Activated CD8-positive, alpha-beta memory T cell treated with anti-CD3 and anti-CD28 coated beads for 24 hours (primary cell): Measurements from ENCODE around the gene RASGRP2.
A peak's percentile ranks its signal among the peaks of the same experiment; 100 is the strongest.

Experiments used
- DNase-seq: peaks from one replicate; pipeline ENCODE4 v3.0.0-alpha.2; 2020

RASGRP2 gene

DNA sequence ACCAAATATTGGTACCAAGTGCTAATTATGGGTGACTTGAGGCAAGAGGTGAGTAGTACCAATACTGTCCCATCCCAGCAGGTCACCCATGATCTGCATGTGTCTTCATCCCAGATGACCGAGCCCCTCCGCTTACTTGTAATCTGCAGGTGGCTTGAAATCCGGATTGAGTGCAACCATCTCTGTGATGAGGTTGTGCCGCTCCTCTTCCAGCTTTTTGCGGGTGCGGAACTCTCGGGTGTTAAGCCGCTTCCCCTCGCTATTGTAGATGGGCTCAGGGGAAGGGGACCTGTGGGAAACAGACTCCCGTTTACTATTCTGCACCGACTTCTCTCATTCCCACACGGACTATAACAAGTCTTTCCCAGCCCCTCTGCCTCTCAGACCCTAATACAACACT, 26.2 kb upstream of the RASGRP2 start:
- DNase-seq: no peak

DNA sequence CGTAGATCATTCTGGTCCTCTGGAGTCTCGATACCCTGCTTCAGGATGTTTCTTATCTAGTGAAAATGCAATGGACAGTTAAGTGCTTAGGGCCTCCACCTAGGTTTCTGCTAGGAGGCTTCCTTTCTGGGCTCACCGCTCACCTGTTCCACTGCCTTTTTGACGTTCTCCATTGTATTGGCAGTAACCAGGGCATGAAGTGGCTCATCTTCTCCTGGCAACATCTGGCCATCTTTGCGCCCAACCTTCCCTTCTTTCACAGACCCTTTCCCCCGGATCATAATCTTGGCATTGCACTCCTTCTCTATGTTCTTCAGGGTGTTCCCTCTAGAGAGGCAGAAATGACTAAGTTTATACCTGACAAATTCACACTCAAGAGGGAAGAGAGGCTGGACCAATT, 25.3 kb upstream of the RASGRP2 start:
- no peak for DNase-seq

DNA sequence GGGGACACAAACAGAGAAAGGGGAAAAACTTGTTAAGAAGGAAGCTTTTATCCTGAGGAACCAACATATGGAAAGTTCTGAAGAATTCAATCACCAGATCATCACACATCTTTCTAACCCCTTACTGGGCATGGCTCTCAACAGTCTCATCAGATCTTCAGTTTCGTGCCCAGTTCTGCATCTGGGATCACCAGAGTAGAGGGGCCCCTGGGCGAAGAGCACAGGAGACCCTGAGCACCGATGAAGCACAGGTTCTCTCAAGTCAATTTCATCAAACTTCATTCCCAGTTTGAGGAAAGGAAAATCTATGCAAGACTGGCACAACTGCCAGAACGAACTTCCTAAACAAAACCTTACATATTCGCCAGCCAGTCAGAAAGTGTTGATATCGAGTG, 24.4 kb upstream of the RASGRP2 start:
- DNase-seq: no peak

DNA sequence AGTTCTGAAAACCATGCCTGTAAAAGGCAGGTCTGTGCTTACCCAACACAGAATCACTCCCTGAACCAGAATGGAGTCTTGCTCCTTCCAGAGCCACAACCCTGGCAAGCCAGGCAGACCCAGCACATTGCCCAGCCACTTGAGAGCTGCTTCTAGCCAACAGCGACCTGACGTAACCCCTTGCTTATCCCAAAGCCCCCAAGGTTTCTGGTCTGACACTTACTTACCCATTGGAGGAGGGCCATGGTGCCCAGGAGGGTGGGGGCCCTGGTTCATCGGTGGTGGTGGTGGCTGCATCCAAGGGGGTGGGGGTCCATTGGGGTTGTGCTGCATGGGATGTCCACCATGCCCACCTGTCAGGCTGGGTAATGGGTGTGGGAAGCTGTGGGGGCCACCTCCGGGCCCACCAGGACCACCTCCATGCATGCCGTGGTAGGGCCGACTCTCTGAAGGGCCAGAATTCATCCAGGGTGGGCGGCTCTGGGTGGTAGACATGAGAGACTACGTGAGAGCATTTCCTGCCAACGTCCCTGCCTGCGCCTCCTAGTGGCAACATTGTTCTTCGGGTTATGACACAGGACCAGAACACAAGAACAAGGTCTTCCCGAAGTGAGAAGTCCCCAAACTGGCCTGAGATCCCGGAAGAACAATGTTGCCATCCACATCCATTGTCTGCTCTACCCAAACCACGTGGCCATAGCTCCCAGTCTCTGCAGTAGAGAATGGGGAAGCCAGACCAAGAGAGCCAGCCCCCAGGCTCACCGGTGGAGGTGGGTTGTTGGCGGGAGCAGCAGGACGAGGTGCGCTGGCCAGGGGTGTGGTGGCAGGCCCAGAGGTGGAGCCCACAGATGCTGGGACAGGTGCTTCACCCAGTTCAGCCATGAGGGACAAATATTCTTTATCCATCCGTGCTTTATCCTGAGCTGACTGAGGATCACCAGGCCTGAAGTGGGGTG, 23.7 kb upstream of the RASGRP2 start:
- peak; percentile 91 for DNase-seq

DNA sequence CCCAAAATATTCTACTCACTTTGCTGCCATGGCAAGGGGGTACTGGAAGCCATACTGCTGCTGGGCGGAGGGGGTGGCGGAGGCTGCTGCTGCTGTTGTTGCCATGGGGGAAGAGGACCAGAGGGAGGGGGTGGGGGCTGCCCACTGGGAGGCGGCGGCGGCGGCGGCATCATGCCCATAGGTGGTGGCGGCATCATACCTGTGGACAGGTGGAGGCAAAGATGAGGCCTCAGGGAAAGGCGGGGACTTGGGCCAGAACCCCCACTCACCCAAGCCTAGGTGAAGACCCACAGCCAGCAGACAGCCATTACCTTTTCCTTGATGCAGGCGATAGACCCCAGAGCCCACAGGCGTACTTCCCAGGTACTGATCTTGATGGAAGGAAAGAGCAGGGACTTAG, 22.9 kb upstream of the RASGRP2 start:
- no peak for DNase-seq

DNA sequence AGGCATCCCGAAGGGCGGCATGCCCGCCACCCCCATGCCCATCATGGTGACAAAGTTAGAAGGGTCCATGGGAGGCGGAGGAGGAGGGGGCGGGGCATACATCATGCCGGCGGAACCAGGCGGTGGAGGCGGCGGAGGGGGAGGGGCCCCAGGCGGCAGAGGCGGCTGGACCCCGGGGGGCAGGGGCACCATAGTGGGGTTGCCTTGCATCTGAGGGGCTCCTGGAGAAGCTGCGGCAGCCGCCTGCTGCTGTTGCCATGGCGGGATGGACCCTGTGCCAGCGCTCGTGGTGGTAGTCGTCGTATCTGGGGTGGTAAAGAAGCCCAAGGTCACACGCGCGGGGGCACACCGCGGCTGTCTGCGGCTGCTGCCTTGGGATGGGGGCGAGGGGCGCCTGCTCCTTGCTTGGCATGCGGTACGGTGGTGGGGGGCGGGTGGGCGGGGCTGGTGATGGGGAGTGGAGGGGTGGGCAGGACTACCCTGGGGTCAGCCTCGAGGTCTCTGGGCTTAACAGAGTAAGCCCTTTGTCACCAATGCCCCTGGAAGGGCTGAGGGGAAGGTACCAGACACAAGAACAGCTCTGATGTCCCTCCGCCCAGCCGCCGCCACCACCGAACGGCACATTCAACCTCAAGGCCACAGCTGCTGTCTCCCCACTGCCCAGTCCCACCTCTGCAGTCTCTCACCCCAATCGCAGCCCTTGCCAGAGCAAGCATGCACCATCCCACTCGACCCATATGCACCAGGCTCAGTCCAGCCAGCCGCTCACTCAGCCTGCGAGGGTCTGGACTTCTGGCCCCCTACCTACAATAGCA, 22.1 kb upstream of the RASGRP2 start:
- no peak for DNase-seq

DNA sequence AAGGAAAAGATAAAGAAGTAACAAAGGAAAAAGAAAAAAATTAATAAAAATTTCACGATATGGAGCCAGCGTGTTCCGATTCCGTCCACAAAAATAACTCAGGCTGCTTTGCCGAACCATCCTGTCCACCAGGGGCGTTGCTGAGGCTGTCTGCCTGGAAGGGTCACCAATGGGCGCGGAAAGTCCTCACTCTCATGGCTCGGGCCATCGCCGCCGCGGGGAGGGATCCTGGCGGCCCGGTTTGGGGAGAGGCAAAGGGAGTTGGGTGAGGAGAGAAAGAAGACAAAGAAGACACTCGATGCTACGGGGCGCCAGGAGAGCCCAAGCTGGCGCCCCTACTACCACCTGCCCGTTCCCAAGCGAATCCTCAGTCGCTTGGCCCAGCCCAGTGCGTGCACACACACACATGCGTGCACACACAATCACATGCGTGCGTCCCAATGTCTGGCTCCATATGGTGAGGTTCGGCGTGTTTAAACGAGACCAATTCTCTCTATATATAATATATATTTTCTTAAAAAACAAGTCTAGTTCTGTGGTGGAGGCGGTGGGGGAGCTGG, 21.4 kb upstream of the RASGRP2 start:
- DNase-seq: no peak

DNA sequence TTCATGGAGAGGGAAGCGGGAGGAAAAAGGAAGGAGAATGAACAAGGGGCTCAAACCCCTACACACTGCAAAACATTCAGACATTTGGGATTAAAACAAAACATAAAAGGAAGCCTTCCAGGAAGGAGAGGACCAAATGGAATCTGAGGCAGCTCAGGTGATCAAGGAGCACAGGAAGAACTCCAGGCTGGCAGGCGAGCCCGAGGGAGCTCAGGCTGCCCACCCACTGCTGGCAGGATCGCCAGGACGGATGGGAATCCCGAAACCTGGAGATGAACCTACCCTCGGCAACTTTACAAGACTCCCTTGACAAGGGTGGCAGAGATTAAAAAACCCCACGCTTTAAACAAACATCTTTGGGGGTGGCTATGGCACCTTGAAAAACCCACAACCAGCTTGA, 20.8 kb upstream of the RASGRP2 start:
- no peak for DNase-seq

DNA sequence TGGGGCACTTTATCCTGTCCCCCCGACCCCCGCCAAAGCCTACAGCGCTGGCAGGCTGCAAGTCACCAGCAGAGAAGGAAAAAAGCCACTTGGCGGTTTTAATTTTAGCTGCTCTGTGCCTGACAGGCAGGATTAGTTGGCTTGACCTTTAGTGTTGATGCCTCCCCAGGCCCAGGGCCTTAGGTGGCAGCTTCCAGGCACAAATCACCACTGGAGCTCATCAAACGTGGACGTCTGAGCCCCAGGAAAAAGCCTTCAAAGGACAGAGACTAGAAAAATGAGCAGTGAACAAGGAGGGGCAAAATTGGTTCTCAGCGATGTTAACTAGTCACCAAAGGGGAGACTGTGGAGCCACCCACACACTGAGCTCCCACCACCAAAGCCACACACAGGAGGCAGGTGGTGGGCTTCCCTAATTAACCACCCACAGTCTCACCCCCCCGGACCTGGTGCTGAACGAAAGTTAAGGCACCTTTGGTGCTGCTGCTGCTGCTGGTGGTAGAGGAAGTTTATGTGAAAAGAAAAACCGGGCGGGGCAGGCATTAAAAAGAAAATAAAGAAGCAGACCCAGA, 20.2 kb upstream of the RASGRP2 start:
- DNase-seq: peak; percentile 77

DNA sequence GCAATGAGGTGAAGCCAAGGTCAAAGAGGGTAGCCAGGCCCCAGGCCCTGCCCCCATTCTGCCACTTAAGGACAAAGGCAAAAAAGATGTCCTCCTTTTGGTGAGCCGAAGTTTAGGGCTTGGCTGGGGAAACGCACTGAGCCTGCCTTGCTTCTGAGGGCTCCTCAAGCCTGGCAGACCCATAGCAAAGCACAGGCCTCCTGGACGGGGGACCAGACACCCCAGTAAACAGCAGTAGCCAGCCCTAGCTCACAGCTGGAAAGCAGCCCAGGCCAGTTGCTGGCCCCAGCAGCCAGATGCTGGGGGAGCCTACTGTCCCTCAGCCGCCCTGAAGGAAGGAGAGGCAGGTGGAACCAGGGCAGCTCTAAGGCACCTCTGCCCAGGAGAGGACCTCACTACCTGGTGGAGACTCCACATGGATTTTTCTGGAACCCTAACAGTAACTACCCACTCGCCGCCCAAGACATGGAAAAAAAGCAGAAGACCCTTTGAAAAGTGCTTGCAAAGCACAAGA, 19.6 kb upstream of the RASGRP2 start:
- no peak for DNase-seq

DNA sequence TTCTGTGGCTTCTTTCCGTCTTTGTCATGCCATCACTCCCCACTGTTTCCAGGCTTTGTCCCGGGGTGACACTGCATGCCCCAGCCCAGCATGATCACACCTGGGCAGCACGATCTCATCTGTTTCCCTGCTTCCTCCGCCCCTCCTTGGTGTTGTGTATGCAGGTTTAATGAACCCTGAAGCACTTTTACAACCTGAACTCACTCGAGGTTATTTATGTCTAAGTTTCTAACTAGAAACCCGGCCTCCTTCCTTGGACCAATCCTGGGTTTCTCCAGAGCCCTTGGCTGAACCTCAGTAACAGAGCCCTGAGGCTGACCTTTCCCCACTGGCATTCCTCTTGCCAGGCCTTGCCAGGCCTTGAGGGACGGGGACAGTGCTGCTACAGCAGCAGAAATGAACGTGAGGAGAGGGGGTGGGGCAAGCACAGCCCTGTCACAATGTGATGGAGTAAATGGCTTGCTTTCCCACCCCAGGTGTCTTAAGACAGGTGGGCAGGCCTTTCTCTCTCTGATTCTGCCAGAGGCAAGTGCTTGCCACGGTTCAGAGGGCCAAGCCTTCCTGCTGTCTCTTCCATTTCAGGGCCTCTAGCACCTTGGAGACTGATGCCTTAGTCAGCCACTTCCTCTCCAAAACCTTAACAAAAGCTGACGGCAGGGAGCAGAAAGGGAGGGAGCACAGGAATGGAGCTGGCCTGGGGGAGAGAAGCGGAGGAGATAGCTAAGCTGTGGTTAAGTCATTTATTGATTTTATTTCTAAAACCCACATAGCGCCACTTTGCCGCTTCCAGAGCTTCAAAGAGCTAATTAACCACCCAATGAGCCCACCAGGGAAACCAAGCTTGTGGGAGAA, 19.0 kb upstream of the RASGRP2 start:
- no peak for DNase-seq

DNA sequence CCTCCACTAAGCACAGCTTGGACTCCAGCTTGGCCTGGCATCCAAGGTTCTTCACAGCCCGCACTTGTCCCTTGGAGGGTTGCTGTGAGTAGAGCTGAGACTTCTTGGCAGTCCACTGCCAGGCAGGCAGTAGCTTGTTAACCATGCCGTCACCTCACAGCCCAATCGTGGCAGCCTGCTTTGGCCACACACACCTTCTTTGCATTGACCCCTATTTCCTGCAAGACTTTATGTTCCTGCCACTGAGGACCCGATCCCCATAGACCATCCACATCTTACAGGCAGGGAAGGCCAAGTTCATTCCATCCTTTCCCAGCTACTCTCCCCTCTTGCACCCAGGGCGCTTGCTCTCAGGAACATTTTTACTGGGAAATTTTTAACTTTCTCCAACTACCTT, 18.3 kb upstream of the RASGRP2 start:
- DNase-seq: no peak

DNA sequence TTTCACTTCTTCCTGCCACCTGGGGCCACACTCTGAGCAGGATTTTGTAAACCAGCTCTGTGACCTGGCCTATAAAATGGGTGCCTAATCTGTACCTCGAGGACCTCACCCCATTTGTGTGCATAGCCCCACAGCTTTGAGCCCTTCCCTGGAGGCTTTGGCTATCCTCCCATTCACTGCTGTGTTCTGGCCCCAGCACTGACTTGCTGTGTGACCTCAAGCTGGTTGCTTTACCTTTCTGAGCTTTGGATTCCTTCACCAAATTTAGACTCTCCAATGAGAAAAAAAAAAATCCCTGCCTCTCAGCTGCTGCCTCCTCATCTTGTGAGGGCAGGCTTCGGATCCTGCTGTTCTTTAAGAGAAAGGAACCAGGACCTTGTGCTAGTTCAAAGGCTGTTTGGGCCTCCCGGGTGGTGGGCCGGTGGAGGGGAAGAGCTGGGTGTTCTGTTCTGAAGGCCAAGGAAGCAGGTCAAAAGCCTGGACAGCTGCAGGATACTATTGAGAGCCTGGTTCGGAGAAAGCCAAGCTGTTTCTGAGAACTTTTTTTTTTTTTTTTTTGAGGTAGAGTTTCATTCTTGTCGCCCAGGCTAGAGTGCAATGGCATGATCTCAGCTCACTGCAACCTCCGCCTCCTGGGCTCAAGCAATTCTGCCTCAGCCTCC, 16.9 kb upstream of the RASGRP2 start:
- DNase-seq: no peak

DNA sequence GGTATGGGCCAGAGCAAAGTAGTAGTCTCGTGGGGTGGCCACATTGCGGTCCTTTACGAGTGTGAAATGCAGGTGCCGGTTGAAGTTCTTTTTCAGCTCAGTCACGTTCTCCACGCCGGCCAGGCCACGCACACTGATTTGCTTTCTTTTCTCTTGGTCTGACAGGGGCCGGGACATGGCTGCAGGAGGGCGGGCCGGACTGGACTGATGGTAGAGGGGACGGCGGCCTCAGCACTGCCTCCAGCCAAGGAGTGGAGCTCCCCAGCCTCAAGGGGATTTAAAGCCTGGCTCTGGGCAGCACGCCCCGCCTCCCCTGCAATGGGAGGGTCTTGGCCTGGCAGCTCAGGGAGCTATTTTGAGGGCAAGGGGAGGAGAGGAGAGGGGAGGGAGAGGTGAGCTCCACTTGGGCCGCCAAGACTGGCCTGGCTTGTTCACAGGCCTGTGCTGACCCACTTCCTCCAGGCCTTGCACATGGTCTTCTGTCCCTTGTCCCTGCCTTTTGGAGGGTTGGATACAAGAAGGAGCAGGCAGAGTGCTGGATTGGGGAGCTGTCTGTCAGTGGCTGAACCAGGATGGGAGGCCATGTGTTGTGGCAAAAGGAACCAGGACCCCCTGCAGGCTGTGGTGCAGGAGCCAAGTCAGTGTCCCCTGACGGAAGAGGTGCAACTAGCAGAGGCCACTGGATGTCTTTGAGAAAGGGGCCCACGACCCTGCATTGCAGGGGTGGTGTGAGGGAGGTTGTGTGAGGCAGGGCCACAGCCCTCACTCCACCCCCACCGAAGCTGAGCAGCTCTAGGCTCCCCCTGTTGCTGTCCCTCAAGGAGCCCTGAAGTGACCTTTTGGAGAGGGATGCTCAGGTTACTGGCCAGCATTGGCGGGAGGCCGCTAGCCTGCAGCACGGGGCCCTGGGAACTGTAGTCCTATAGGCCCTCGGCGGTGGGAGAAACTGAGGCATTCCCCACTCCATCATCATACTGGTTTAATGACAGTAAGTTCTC, 16.1 kb upstream of the RASGRP2 start, which contains the start of gene PYGM:
TSS of gene PYGM (minus strand) at position 253 of the 998 bp plus-strand sequence. CDS start at position 177, 76 bp downstream.
- no peak for DNase-seq

DNA sequence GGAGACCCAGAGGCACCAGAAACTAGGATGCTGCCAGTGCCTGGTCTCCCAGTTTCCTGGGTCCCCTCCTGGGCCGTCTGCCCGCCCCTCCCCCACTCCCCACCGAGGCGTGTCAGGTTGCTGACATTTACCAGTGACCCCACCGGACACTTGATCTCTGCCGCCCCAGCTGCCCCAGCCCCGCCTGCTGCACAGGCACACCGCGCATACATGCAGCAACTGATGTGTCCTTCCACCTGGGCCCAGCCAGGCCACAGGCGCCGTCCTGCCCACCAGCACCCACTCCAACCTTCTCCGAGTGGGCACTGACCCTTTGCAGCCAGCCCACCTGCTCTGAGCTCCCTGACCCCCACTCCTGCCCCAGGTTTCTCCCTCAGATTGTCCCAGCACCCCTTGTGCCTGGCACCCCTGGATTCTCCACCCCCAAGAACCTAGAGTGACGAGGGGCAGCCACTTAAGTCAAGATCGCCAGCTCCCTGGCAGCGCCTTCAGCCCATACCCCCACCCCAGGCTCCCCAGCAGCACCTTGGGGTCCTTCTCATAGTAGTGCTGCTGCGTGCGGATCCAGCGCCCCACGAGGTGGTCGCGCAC, 15.3 kb upstream of the RASGRP2 start:
- no peak for DNase-seq

DNA sequence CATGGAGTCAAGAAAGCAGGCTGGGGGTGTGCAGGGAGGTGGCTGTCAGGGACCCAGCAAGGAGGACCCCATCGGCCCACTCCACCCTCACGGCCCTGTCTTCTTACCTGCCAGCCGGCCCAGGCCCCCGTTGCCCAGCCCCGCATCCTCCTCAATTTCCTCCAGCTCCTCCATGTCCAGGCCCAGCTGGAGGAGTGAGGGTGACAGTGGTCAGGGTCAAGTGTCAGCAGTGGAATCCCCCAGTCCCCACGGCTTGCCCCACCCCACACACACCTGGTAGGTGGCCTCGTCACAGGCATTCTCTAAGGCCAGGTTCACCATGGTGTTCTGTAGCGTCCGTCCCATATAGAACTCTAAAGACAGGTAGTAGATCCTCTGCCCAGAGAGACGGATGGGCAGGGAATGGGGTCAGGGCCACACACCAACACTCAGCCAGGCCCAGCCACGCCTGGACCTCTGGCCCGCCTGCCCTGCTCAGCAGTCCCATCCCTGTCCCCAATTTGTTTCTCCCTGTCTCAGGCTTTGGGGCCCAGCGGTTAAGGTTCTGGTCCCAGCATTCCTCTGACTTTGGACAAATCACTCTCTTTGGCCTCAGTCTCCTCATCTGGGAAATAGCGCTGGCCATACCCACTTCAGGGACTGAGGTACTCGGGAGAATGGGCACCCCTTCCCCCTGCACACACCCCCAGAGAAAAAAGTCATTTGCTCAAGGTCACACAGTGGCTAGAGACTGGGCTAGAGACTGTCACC, 14.6 kb upstream of the RASGRP2 start:
- DNase-seq: no peak

DNA sequence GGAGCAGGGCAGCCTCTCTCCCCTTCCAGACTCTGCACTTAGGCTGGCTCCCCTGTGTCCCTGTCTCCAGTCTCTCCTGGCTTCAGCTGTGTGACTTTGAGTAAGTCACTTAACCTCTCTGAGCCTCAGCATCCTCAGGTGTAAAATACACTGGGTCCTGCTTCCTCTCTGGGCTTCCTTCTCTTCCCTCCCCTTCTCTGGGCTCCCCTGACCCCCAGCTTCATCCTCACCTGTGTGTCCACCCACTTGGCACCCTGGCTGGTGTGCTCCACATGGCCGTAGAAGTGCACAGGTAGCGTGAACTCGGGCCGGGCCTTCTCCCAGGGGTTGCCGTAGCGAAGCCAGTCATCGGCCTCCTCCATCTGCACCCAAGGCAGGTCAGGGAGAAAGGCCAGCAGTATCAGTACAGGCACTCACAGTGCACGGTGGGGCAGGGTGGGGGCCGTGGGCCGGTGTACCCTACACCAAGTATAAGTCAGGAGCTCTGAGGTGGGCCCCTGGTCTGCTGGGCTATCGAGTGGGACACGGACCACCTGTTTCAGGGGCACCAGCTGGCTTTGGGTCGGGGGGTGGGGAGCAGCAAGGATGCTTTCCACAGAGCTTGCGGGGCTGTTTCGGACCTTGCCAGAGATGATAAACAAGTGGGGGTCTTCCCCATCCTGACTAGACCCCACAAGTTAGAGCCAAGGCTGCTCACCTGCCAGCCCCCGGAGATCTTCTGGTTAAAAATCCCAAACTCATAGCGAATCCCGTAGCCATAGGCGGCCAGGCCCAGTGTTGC, 13.8 kb upstream of the RASGRP2 start:
- DNase-seq: no peak
